ENCODE results near the gene GTPBP8. TPM values are rescaled to one million over a fixed set of nuclear protein-coding genes. Genes with fewer than 3 reads are reported as not detected.

Gene GTPBP8
- total RNA-seq, 1 donor: 33.4 TPM

DNA sequence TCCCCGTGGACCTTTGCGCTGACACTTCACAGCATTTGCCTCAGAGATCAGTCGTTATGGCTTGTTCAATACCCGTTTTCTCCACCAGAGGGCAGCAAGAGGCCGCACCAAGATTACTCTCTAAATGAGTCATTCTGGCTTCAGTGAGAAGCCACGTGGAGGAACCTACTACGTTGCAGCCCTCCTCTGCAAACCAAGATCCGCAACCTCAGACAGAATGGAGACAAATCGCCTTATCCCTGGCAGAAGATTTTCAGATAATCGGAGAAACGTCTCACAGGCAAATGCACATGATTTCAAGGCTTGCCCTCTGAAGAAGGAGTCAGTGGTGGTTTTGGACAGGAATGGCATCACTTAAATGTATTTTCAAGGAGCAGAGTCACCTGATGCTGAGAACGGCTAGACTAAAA, 60.5 kb downstream of the GTPBP8 start:
- peak; percentile 87 for DNase-seq (ENCODE audit: low read depth)
- H3K4me3 ChIP-seq (ENCODE audit: low read depth, low read length): no peak overlapping the region
- TF ChIP-seq, protein P1, sequence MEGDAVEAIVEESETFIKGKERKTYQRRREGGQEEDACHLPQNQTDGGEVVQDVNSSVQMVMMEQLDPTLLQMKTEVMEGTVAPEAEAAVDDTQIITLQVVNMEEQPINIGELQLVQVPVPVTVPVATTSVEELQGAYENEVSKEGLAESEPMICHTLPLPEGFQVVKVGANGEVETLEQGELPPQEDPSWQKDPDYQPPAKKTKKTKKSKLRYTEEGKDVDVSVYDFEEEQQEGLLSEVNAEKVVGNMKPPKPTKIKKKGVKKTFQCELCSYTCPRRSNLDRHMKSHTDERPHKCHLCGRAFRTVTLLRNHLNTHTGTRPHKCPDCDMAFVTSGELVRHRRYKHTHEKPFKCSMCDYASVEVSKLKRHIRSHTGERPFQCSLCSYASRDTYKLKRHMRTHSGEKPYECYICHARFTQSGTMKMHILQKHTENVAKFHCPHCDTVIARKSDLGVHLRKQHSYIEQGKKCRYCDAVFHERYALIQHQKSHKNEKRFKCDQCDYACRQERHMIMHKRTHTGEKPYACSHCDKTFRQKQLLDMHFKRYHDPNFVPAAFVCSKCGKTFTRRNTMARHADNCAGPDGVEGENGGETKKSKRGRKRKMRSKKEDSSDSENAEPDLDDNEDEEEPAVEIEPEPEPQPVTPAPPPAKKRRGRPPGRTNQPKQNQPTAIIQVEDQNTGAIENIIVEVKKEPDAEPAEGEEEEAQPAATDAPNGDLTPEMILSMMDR (IDR thresholded peaks at IDR 0.05; ENCODE audit: insufficient read depth, low read length): peak; percentile 79

Other genes with a start within 250 kb of the GTPBP8 start
- not detected in 2 replicates for gene CD200R1L, start 144.1 kb upstream of the GTPBP8 start, total RNA-seq (ENCODE audit: low replicate concordance)
- gene CD200R1, start 15.9 kb upstream of the GTPBP8 start, total RNA-seq (ENCODE audit: low replicate concordance): not detected in 2 replicates
- 16.9 and 25.9 TPM in 2 replicates for gene BOC, start 220.6 kb downstream of the GTPBP8 start, total RNA-seq (ENCODE audit: low replicate concordance)